GM12801 (cell line): ENCODE data around the gene TFIP11.

ENCODE experiments used
- CTCF ChIP-seq: IDR thresholded peaks from one replicate; pipeline ENCODE4 v1.5.1; 2011; ENCODE audit warnings: control low read depth; ENCODE audit not compliant: insufficient read length; ENCODE audit errors: extremely low read depth

TFIP11 gene

GRCh38 chr22:26541167-26541819, 29.0 kb upstream of the TFIP11 start:
- TF ChIP-seq CTCF, result no peak

- TF ChIP-seq CTCF, result no peak
Measured at GRCh38 chr22:26540119-26540518, 27.8 kb upstream of the TFIP11 start.

GRCh38 chr22:26536762-26537134, 24.5 kb upstream of the TFIP11 start:
- TF ChIP-seq CTCF, result no peak

- no peak for TF ChIP-seq CTCF
Measured at GRCh38 chr22:26536056-26536761, 23.9 kb upstream of the TFIP11 start.

- no peak for TF ChIP-seq CTCF
Measured at GRCh38 chr22:26535603-26535908, 23.3 kb upstream of the TFIP11 start.

GRCh38 chr22:26534874-26535602, 22.8 kb upstream of the TFIP11 start:
- no peak for TF ChIP-seq CTCF

- no peak for TF ChIP-seq CTCF
Measured at GRCh38 chr22:26534171-26534855, 22.0 kb upstream of the TFIP11 start.
